DOHH2 (cell line): ENCODE results near the gene LILRB5.
A peak's percentile ranks its signal among the peaks of the same experiment; 100 is the strongest.
"Not testable (repeated sequence)": the region's sequence is repeated elsewhere in the genome, so short reads cannot be mapped to it uniquely, and the experiment has no call there.

Experiments
- H3F3A ChIP-seq: fragments of 200-600 bp; sonication (generic), shearing (Covaris generic); 2 replicates; pipeline ENCODE4 v1.6.0; 2016; ENCODE audit warnings: antibody characterized with exemption, mild to moderate bottlenecking; ENCODE audit not compliant: control insufficient read depth, insufficient read depth
- H3K27ac ChIP-seq: fragments of 200-600 bp; sonication (generic); 2 replicates; pipeline ENCODE4 v1.5.1; 2014; ENCODE audit warnings: low read depth, mild to moderate bottlenecking, low read length, moderate library complexity
- H3K27me3 ChIP-seq: fragments of 200-600 bp; sonication (generic); 2 replicates; pipeline ENCODE4 v1.6.1; 2014; ENCODE audit warnings: mild to moderate bottlenecking, low read length, mixed read lengths; ENCODE audit not compliant: control insufficient read depth
- H3K36me3 ChIP-seq: fragments of 200-600 bp; sonication (generic); 2 replicates; pipeline ENCODE4 v1.6.1; 2014; ENCODE audit warnings: mild to moderate bottlenecking, low read length, moderate library complexity, mixed read lengths; ENCODE audit not compliant: control insufficient read depth
- H3K4me1 ChIP-seq: fragments of 200-600 bp; sonication (generic); 2 replicates; pipeline ENCODE4 v1.6.1; 2014; ENCODE audit warnings: mild to moderate bottlenecking, low read length, mixed read lengths; ENCODE audit not compliant: control insufficient read depth
- H3K4me2 ChIP-seq: fragments of 200-600 bp; sonication (generic); 2 replicates; pipeline ENCODE4 v1.6.0; 2014; ENCODE audit warnings: mild to moderate bottlenecking, low read length, moderate library complexity
- H3K4me3 ChIP-seq: fragments of 200-600 bp; sonication (generic); 2 replicates; pipeline ENCODE4 v1.5.1; 2014; ENCODE audit warnings: mild to moderate bottlenecking, low read length, mixed read lengths
- H3K79me2 ChIP-seq: fragments of 200-600 bp; sonication (generic); 2 replicates; pipeline ENCODE4 v1.6.1; 2014; ENCODE audit warnings: mild to moderate bottlenecking, low read length, mixed read lengths; ENCODE audit not compliant: control insufficient read depth
- H3K9me2 ChIP-seq: fragments of 200-600 bp; sonication (generic); replicated peaks from 2 replicates; pipeline ENCODE4 v1.6.1; 2014; ENCODE audit warnings: mild to moderate bottlenecking, low read length, mixed read lengths; ENCODE audit not compliant: control insufficient read depth
- H3K9me3 ChIP-seq: fragments of 200-600 bp; sonication (generic); 2 replicates; pipeline ENCODE4 v1.6.1; 2014; ENCODE audit warnings: antibody characterized with exemption, low read length, mixed read lengths; ENCODE audit not compliant: control insufficient read depth, insufficient read depth
- H4K20me1 ChIP-seq: fragments of 200-600 bp; sonication (generic); 2 replicates; pipeline ENCODE4 v1.6.0; 2014; ENCODE audit warnings: low read depth, mild to moderate bottlenecking, antibody characterized with exemption, low read length, moderate library complexity; ENCODE audit not compliant: control insufficient read depth, insufficient read depth
- EZH2phosphoT487 ChIP-seq: fragments of 200-600 bp; sonication (generic); IDR thresholded peaks from 2 replicates; pipeline ENCODE4 v1.6.1; 2017; ENCODE audit warnings: borderline replicate concordance, mild to moderate bottlenecking, antibody characterized with exemption, low read length, moderate library complexity, mixed read lengths
- TF ChIP-seq, protein P1 (sequence below): fragments of 200-600 bp; sonication (generic); IDR thresholded peaks from one replicate; pipeline ENCODE4 v1.5.1; 2014; ENCODE audit warnings: antibody characterized with exemption, mild to moderate bottlenecking, low read depth, low read length; ENCODE audit not compliant: poor library complexity, severe bottlenecking

Gene LILRB5

DNA sequence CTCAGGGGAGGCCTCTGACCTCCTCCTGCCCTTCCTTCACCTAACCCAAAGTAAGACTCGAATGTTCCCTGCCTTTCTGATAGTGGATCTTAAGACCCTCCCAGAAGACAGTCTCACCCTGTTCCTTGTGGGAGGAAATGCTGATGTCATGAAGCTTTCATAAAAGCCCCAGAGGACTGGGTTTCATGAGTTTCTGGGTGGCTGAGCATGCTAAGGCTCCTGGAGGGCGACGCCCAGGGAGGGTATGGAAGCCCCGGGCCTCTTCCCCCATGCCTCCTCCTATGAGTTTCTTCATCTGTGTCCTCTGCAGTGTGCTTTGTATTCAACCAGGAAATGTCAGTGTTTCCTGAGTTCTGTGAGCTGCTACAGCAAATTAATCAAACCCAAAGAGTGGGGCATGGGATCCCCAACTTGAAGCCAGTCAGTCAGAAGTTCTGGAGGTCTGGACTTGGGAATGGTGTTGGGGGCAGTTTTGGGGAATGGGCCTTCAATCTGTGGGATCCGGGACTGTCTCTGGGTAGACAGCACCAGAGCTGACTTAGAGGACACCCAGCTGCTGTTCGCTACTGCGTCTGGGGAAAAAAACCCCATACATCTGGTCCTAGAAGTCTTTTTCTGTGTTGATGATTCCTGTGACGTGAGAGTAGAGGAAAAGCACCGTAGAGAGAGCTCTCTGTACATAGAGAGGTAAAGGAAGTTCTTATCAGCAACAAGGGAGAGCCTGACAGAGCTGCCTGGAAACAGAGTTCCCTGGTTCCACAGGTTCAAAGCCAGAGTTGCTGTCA lies 25.8 kb upstream of the LILRB5 start:
- Histone ChIP-seq H3K9me3 (no peaks in the 10 kb centered on the region), H3K4me1 (peaks cover 82% of the 10 kb centered on the region), H3K4me3 (peak overlapping the region; percentile 40), H3K27ac (peak overlapping the region; percentile 54), H3K36me3 (no peaks in the 10 kb centered on the region), H3F3A (peaks cover 17% of the 10 kb centered on the region), H3K4me2 (peak overlapping the region; percentile 64), H3K27me3 (no peaks in the 10 kb centered on the region), H3K9me2 (no peaks in the 10 kb centered on the region), H3K79me2 (peaks cover 3% of the 10 kb centered on the region; the same call in 1 of the 2 replicates), H4K20me1 (no peaks in the 10 kb centered on the region)
- TF ChIP-seq, protein P1, sequence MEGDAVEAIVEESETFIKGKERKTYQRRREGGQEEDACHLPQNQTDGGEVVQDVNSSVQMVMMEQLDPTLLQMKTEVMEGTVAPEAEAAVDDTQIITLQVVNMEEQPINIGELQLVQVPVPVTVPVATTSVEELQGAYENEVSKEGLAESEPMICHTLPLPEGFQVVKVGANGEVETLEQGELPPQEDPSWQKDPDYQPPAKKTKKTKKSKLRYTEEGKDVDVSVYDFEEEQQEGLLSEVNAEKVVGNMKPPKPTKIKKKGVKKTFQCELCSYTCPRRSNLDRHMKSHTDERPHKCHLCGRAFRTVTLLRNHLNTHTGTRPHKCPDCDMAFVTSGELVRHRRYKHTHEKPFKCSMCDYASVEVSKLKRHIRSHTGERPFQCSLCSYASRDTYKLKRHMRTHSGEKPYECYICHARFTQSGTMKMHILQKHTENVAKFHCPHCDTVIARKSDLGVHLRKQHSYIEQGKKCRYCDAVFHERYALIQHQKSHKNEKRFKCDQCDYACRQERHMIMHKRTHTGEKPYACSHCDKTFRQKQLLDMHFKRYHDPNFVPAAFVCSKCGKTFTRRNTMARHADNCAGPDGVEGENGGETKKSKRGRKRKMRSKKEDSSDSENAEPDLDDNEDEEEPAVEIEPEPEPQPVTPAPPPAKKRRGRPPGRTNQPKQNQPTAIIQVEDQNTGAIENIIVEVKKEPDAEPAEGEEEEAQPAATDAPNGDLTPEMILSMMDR = no peak
- TF ChIP-seq EZH2phosphoT487 = no peak

DNA sequence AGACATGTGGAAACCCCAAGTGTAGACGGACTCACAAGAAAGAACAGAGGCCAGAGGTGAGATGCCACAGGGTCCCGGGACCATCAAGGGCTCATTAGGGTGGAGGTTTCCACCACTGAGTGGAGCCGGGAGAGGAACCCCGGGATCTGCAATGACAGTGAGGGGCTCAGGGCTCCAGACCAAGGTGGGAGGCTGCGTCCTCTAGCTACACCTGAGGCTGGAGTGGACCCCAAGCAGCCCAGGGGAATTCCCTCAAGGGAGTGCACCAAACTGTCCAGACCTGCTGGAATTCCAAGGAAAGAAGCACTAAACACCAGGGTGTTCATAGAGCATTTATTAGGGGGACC lies 24.6 kb upstream of the LILRB5 start:
- H3K79me2 ChIP-seq, H3K4me2 ChIP-seq, H3K4me3 ChIP-seq, H4K20me1 ChIP-seq, H3K36me3 ChIP-seq, H3K9me3 ChIP-seq, H3F3A ChIP-seq, H3K9me2 ChIP-seq, H3K27ac ChIP-seq, H3K27me3 ChIP-seq: not testable (repeated sequence)
- H3K4me1 ChIP-seq = peaks cover 71% of the 10 kb centered on the region

DNA sequence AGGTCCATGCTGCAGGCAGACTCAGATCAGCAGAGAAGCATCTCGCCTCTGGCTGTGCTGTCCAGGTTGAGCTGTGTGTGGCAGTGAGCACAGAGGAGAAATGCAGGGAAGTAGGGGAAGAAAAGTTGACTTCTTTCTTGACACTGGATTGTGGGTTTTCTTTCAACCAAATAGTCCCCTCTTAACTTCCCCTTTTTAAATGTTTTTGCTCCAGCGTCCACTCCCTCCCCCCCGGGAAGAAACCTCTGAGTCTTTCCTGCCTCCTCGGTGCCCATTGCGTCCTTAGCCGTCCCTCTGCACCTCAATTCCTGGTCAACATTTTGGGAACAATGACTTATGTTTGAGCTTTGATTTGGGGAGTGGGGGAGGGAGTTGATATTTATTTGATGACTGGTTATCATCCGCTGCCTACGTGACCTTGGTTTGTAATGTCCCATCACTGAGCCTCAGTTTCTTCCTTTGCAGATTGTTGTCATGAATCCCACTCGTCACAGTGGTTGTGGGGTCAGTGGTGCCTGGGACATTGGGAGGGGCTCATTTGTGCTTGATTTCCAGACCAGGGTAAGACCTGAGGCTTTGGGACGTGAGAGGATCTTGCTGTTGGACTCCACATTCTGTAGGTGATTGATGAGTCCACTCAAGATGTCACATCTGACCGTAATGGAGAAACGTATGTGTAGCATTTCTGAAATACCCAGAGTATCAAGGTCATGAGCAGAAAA lies 24.1 kb upstream of the LILRB5 start, which contains the start of gene LILRB2:
Gene LILRB2, minus strand, starts transcription at position 104 of the 722 bp plus-strand sequence. CDS start 614 bp downstream, outside the sequence.
- H3K4me2 ChIP-seq = peak within 1 kb of the TSS; percentile 64
- H3K27me3 ChIP-seq = no peaks in the 10 kb centered on the region
- TF ChIP-seq, protein P1 = no peak
- no peak for TF ChIP-seq EZH2phosphoT487
- no peaks in the 10 kb centered on the region for H4K20me1 ChIP-seq
- H3K4me3 ChIP-seq = peak within 1 kb of the TSS; percentile 53
- H3F3A ChIP-seq = peaks cover 9% of the 10 kb centered on the region; the same call in 1 of the 2 replicates
- H3K79me2 ChIP-seq = peaks cover under 1% of the 10 kb centered on the region; the same call in 1 of the 2 replicates
- no peaks in the 10 kb centered on the region for H3K9me3 ChIP-seq
- H3K9me2 ChIP-seq = no peaks in the 10 kb centered on the region
- peaks cover 65% of the 10 kb centered on the region for H3K4me1 ChIP-seq
- peak within 1 kb of the TSS; percentile 17; the same call in 1 of the 2 replicates for H3K27ac ChIP-seq
- H3K36me3 ChIP-seq = no peaks in the 10 kb centered on the region

DNA sequence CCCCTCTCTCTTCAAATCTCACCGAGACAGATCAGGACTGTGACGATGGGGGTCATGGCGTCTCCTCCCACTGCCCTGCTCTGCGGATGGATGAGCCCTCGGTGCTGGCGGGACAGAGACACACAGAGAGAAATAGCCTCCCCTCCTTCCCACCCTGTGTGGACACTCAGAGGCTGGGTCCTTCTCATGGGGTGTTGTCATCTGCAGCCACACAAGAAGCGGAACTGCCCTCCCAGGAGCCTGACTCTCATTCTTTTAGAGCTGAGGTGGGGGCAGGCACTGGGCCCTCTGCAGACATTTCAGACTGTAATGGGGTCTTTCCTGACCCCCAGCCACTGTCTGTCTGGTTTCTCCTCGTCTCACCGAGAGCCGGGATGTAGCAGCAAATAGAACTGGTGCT lies 23.4 kb upstream of the LILRB5 start:
- peaks cover 58% of the 10 kb centered on the region for H3K4me1 ChIP-seq
- peak overlapping the region; percentile 53 for H3K4me3 ChIP-seq
- not testable (repeated sequence) for H4K20me1 ChIP-seq, H3K9me3 ChIP-seq, H3K79me2 ChIP-seq, H3K36me3 ChIP-seq, H3K27me3 ChIP-seq, H3K9me2 ChIP-seq, H3F3A ChIP-seq
- peak overlapping the region; percentile 17; the same call in 1 of the 2 replicates for H3K27ac ChIP-seq
- peak overlapping the region; percentile 64 for H3K4me2 ChIP-seq

DNA sequence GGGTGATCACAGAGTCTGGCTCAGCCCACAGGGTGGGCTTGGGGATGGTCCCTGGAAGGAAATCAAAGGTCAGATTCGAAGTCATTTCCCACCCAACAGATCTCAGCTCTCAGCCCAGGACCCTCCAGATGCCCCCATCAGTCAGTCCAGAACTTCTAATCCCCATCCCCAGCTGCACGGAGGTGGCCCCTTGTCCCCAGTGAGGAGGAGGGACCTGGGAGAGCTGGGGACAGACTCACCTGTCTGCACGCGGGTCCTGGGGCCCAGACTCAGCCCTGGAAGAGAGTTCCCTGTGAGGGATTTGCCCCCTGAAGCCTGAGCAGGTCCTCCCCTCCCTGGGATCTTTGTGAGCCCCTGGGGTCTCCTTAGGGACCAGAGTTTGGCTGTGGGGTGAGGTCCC lies 23.0 kb upstream of the LILRB5 start:
- not testable (repeated sequence) for H3K27ac ChIP-seq, H3K9me3 ChIP-seq, H3K36me3 ChIP-seq, H3K79me2 ChIP-seq, H3F3A ChIP-seq, H3K4me3 ChIP-seq, H4K20me1 ChIP-seq, H3K9me2 ChIP-seq, H3K27me3 ChIP-seq
- Histone ChIP-seq H3K4me2 (peak overlapping the region; percentile 64), H3K4me1 (peaks cover 54% of the 10 kb centered on the region)
